Measurements from ENCODE around the gene NDRG2. TPM values are rescaled to one million over a fixed set of nuclear protein-coding genes. Genes with fewer than 3 reads are reported as not detected.
"Not testable (repeated sequence)": the region's sequence is repeated elsewhere in the genome, so short reads cannot be mapped to it uniquely, and the experiment has no call there.

The NDRG2 gene
- total and polyA plus RNA-seq, 12 donors: 242 to 420 (median 293) TPM

DNA sequence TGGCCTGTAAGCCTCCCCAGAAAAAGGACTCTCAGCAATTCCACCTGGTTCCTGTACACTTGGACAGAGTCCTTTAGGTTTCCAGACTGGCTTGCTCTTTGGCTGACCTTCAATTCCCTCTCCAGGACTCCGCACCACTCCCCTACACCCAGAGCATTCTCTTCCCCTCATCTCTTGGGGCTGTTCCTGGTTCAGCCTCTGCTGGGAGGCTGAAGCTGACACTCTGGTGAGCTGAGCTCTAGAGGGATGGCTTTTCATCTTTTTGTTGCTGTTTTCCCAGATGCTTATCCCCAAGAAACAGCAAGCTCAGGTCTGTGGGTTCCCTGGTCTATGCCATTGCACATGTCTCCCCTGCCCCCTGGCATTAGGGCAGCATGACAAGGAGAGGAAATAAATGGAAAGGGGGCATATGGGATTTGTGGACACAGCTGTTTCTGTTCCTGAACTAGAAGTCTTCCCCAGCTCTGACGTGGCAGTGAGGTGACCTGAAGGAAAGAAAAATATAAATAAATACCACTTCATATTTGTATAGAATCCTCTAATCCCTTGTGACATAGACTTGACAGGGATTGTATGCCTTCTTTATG, 18.6 kb upstream of the NDRG2 start:
- intact Hi-C loops (cut with DNase I): loop anchor here in 4 of 10 donors (5.0 to 10.0 kb wide), 5 partner anchors 36 to 346 kb away; no protein-coding TSS in a partner anchor
- no peaks in the 10 kb centered on the region for H3K9me3 ChIP-seq
- no peaks in the 10 kb centered on the region for H3K36me3 ChIP-seq
- peaks cover 13 to 50% (median 40%) of the 10 kb centered on the region in 9 donors for H3K4me1 ChIP-seq
- H3K27ac ChIP-seq: peak overlapping the region in 8 of 10 donors; percentile 6 to 67 (median 30)
- H3K4me3 ChIP-seq: no peak overlapping the region
- DNase-seq (no peak), ATAC-seq (peak in 2 of 8 donors; percentile 5 to 39)
- H3K27me3 ChIP-seq: peaks cover 0 to 7% (median 0%) of the 10 kb centered on the region in 7 donors
- WGBS, 2 donors: 27 to 29% methylated on average over 2 of the region's 2 CpGs
- TF ChIP-seq, protein P1, sequence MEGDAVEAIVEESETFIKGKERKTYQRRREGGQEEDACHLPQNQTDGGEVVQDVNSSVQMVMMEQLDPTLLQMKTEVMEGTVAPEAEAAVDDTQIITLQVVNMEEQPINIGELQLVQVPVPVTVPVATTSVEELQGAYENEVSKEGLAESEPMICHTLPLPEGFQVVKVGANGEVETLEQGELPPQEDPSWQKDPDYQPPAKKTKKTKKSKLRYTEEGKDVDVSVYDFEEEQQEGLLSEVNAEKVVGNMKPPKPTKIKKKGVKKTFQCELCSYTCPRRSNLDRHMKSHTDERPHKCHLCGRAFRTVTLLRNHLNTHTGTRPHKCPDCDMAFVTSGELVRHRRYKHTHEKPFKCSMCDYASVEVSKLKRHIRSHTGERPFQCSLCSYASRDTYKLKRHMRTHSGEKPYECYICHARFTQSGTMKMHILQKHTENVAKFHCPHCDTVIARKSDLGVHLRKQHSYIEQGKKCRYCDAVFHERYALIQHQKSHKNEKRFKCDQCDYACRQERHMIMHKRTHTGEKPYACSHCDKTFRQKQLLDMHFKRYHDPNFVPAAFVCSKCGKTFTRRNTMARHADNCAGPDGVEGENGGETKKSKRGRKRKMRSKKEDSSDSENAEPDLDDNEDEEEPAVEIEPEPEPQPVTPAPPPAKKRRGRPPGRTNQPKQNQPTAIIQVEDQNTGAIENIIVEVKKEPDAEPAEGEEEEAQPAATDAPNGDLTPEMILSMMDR (IDR thresholded peaks at IDR 0.05): no peak

DNA sequence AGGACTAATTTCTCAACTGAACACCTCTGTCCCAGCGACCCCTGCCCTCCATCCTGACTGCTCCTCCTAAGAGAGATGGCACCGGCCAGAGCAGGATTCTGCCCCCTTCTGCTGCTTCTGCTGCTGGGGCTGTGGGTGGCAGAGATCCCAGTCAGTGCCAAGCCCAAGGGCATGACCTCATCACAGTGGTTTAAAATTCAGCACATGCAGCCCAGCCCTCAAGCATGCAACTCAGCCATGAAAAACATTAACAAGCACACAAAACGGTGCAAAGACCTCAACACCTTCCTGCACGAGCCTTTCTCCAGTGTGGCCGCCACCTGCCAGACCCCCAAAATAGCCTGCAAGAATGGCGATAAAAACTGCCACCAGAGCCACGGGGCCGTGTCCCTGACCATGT, 18.1 kb upstream of the NDRG2 start:
- WGBS, 2 donors: 35 to 44% methylated on average over 8 of the region's 8 CpGs

DNA sequence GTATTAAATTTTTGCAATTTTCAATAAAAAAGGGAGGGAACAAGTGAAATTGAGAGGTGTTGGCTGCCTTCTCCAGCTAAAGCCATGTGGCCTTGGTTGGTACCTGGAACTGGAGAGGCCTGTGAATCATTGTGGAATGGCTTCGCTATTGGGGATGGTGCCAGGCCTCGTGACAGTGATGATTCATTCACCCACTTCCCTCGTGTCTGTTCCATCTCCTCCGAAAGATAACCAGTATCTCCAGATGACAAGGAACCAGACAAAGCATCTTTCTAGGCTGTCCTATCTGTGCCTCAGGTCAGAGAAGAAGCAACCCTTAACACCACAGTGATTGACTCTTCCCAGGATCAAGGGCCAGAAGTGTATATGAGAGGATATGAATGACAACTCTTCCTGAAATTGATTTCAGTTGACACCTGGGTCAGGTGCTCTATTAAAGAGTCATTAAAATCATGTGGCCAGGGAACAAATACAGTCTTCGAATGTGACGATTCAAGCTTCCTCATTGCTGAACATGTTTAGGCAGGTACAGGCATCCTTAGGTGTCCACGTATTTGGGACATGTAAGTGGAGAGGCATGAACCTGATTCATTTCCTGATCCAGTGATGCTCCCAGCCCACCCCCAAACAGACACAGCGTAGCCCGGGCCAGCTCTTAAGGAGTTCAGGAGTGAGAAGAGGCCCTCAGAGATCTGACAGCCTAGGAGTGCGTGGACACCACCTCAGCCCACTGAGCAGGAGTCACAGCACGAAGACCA, 17.0 kb upstream of the NDRG2 start, which contains the start of gene RNASE7:
Gene RNASE7, plus strand, starts transcription at position 687 of the 758 bp plus-strand sequence. CDS start 631 bp downstream, outside the sequence.
- Histone ChIP-seq H3K4me3 (no peak within 1 kb of the TSS), H3K27ac (peak within 1 kb of the TSS in 5 of 10 donors; percentile 6 to 67 (median 49)), H3K27me3 (peaks cover 0 to 7% (median 0%) of the 10 kb centered on the region in 7 donors), H3K4me1 (peaks cover 13 to 53% (median 44%) of the 10 kb centered on the region in 9 donors), H3K9me3 (no peaks in the 10 kb centered on the region), H3K36me3 (no peaks in the 10 kb centered on the region)
- ATAC-seq (no peak), DNase-seq (no peak)
- intact Hi-C loops (cut with DNase I): loop anchor here in 6 of 10 donors (2.0 to 10.0 kb wide), 7 partner anchors 27 to 345 kb away; no protein-coding TSS in a partner anchor
- 77 to 81% methylated on average over 11 of the region's 11 CpGs for WGBS, 2 donors
- TF ChIP-seq, protein P1 (IDR thresholded peaks at IDR 0.05): no peak

More for the DNA sequence above, 18.1 kb upstream of the NDRG2 start:
- ATAC-seq: peak in 1 of 8 donors; percentile 19
- DNase-seq: no peak
- TF ChIP-seq, protein P1 (IDR thresholded peaks at IDR 0.05): no peak
- Histone ChIP-seq H3K27ac (peak overlapping the region in 5 of 10 donors; percentile 6 to 67 (median 49)), H3K4me1 (peaks cover 13 to 50% (median 44%) of the 10 kb centered on the region in 9 donors), H3K9me3 (no peaks in the 10 kb centered on the region), H3K4me3 (no peak overlapping the region), H3K27me3 (peaks cover 0 to 7% (median 0%) of the 10 kb centered on the region in 7 donors), H3K36me3 (no peaks in the 10 kb centered on the region)
- intact Hi-C loops (cut with DNase I): loop anchor here in 4 of 10 donors (5.0 to 10.0 kb wide), 5 partner anchors 36 to 346 kb away; no protein-coding TSS in a partner anchor

DNA sequence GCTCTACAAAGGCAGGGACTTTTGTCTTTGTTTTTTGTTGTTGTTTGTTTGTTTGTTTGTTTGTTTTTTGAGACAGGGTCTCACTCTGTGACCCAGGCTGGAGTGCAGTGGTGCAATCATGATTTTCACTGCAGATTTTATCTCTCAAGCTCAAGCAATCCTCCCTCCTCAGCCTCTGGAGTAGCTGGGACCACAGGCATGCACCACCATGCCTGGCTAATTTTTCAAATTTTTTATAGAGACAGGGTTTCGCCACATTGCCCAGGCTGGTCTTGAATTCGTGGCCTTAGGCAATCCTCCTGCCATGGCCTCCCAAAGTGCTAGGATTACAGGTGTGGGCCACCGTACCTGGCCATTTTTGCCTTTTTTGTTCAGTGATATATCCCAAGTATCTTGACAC, 16.1 kb upstream of the NDRG2 start:
- not testable (repeated sequence) for H3K36me3 ChIP-seq
- intact Hi-C loops (cut with DNase I): loop anchor here in 7 of 10 donors (1.0 to 10.0 kb wide), 9 partner anchors 26 to 344 kb away; no protein-coding TSS in a partner anchor

More for the DNA sequence above, 16.1 kb upstream of the NDRG2 start:
- H3K27ac ChIP-seq, H3K9me3 ChIP-seq, DNase-seq, H3K27me3 ChIP-seq, ATAC-seq, H3K4me3 ChIP-seq: not testable (repeated sequence)
- peaks cover 13 to 53% (median 44%) of the 10 kb centered on the region in 9 donors for H3K4me1 ChIP-seq
- WGBS, 2 donors: 87 to 90% methylated on average over 3 of the region's 3 CpGs

Measured in heart right ventricle (tissue), 16 donors.